NK-92 treated with Interleukin-12 subunit alpha and Interleukin-12 subunit beta, amount 100 ng/mL, for 24 hours (cell line): ENCODE results near the gene TCEAL7.

Experiments used
- DNase-seq: peaks from one replicate; lab custom pipeline; 2025; lab: John Stamatoyannopoulos, UW

The TCEAL7 gene

GRCh38 chrX:103367502-103367901 is 37.5 kb downstream of the TCEAL7 start:
- no peak for DNase-seq

- no peak for DNase-seq
Observed at GRCh38 chrX:103369479-103369878, 39.4 kb downstream of the TCEAL7 start.

GRCh38 chrX:103372886-103373285 is 42.8 kb downstream of the TCEAL7 start:
- no peak for DNase-seq

- DNase-seq = no peak
Observed at GRCh38 chrX:103373581-103373980, 43.5 kb downstream of the TCEAL7 start.

DNA sequence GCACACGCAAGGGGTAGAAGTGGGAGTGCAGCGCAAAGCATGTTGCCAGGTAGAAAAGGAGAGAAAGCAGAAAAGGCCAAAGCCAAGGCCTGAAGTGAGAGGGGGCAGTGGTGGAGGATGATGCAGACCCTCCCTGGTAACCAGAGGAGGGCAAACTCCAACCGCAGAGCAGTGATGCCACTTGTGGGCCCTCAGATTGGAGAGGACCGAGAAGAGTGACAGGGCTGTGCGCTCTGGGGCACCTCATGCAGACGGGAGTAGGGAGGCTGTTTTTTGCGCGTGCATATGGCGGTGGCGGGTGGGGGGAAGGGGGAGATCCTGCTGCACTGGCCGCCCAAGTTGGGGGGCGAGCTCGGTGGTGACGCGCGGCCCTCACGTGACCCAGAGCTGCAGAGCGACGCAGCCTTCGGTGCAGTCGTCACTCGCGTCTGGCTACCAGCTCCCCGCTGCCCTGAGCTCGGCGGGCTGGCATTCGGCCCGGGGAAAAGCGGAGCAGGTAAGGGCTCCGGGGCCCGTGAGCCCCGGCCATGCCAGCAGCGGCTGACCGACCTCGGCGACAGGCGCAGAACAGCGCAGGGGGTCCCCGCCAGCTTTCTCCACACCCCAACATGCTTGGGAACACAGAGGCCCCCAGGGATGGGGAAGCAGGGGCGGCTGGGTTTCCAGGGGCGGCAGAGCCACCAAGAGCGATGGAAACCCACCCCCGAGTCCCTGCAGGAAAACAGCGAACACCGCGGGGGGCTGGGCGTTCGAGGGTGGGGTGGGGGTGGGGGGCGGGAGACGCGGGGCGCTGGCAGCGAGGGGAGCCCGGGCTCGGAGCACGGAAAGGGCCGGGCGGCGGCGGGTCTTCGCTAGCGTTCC is 46.3 kb downstream of the TCEAL7 start, which contains the start of gene BEX3:
Gene BEX3, plus strand, starts transcription at position 421 of the 861 bp plus-strand sequence. CDS start 984 bp downstream, outside the sequence.
- no peak for DNase-seq

DNA sequence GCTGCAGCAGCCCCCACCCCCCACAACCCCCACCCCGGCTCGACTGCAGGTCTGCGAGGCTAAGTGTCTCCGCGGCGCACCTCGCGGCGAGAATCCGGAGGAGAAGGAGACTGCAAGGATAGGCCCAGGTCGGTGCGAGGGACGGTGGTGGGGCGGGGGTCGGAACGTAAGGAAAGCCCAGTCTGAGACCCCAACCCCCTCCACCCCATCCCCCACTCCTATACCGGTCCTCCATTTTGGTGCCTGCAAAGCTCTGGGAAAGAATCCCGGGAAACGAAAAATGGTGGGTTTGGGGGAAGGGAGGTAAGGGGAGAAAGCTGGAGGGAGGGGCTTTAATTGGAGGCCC is 46.9 kb downstream of the TCEAL7 start:
- DNase-seq = no peak

GRCh38 chrX:103378990-103379389 is 49.0 kb downstream of the TCEAL7 start:
- no peak for DNase-seq
